ENCODE measurements around the gene LUC7L. TPM values are rescaled to one million over a fixed set of nuclear protein-coding genes. Genes with fewer than 3 reads are reported as not detected.

The LUC7L gene
- total RNA-seq, 1 experiment from 2014 or later, result 137 TPM

- Histone ChIP-seq H4K20me1 (ENCODE audit: control insufficient read depth, insufficient read depth, insufficient read length) (no peaks in the 10 kb centered on the region), H3K4me1 (ENCODE audit: insufficient read depth, low read length) (no peaks in the 10 kb centered on the region), H3T11ph (ENCODE audit: low read length) (no peak overlapping the region), H4K8ac (replicated peaks; ENCODE audit: insufficient read length, low read depth, low read length) (no peak overlapping the region), H3K14ac (ENCODE audit: insufficient read depth, low read length) (no peak overlapping the region), H2BK120ac (ENCODE audit: low read depth, low read length, poor library complexity, severe bottlenecking) (no peak overlapping the region), H3K27me3 (ENCODE audit: insufficient read depth, low read length) (no peaks in the 10 kb centered on the region; the same call in 1 of the 2 replicates), H3K23me2 (ENCODE audit: insufficient read length, low read depth, low read length, poor library complexity, severe bottlenecking) (no peaks in the 10 kb centered on the region), H4K91ac (ENCODE audit: insufficient read length, low read depth, low read length) (no peak overlapping the region), H3K27ac (ENCODE audit: insufficient read length, low read depth, low read length) (no peak overlapping the region), H3K79me2 (ENCODE audit: insufficient read depth, low read length) (no peaks in the 10 kb centered on the region), H4K5ac (ENCODE audit: insufficient read length, low read depth, low read length) (no peak overlapping the region), H2BK5ac (ENCODE audit: insufficient read length, low read length) (no peak overlapping the region), H2BK15ac (ENCODE audit: low read depth, low read length) (no peak overlapping the region), H3K9me3 (ENCODE audit: control insufficient read depth, low read depth, low read length) (no peaks in the 10 kb centered on the region), H2AK5ac (ENCODE audit: insufficient read length, low read length) (no peak overlapping the region), H2BK12ac (ENCODE audit: insufficient read length, low read depth, low read length) (no peak overlapping the region), H3K18ac (ENCODE audit: insufficient read length, low read depth, low read length) (no peak overlapping the region), H3K56ac (ENCODE audit: insufficient read length, low read depth, low read length) (no peak overlapping the region), H3K9ac (ENCODE audit: extremely low read depth, insufficient read length, low read length) (no peak overlapping the region), H3K4me2 (ENCODE audit: insufficient read depth, insufficient read length, low read length) (no peak overlapping the region), H2BK20ac (ENCODE audit: low read depth, low read length, poor library complexity, severe bottlenecking) (no peak overlapping the region), H3K79me1 (ENCODE audit: insufficient read depth, low read depth, low read length, poor library complexity, severe bottlenecking) (no peaks in the 10 kb centered on the region), H2AFZ (ENCODE audit: low read length) (no peak overlapping the region), H3K23ac (ENCODE audit: insufficient read length, low read depth, low read length) (no peak overlapping the region), H3K4ac (ENCODE audit: low read depth, low read length) (no peak overlapping the region)
- no peak overlapping the region for H3K4me3 Mint-ChIP-seq
- no CpG with 5 or more reads among the region's 12 CpGs for WGBS (ENCODE audit: extremely low coverage, insufficient read length, low lambda C conversion rate)
- no peak for DNase-seq
- no peaks in the 10 kb centered on the region; a peak in 2 of 7 replicates for H3K36me3 Mint-ChIP-seq (ENCODE audit: insufficient read depth in 1 of 3, low read depth in 3 of 3)
- no peak for TF ChIP-seq CTCF (conservative IDR thresholded peaks at IDR 0.05)
- H3K9me3 Mint-ChIP-seq, result no peaks in the 10 kb centered on the region
- no peaks in the 10 kb centered on the region; a peak in 1 of 4 replicates for H3K4me1 Mint-ChIP-seq
- peaks cover 16% of the 10 kb centered on the region for H3K27me3 Mint-ChIP-seq (ENCODE audit: low read depth)
- H3K27ac Mint-ChIP-seq, result no peak overlapping the region
Measured at GRCh38 chr16:142405-142967, 86.8 kb downstream of the LUC7L start.
